SK-N-SH (cell line): ENCODE results near the gene AATF. TPM values are rescaled to one million over a fixed set of nuclear protein-coding genes. Genes with fewer than 3 reads are reported as not detected.

Experiments
- CTCF ChIA-PET: fragments of 300-600, 350-600 bp; formaldehyde crosslinking; extraction: SDS; loops from one replicate; lab custom pipeline; 2021; lab: Yijun Ruan, JAX
- POLR2A ChIA-PET: fragments of 350-600 bp; sonication (Branson Sonifier 250); formaldehyde crosslinking; extraction: SDS; loops from one replicate; lab custom pipeline; 2020; ENCODE audit warnings: antibody characterized with exemption, inconsistent platforms; lab: Yijun Ruan, JAX
- DNase-seq: peaks from one replicate; pipeline ENCODE4 v3.0.0; 2012
- H2AFZ ChIP-seq: fragments of 200-600 bp; sonication (generic); 2 replicates; pipeline ENCODE4 v1.8.1; 2016; ENCODE audit warnings: antibody characterized with exemption, mild to moderate bottlenecking, low read depth
- H3F3A ChIP-seq: fragments of 200-600 bp; sonication (generic); replicated peaks from 2 replicates; pipeline ENCODE3; 2016; ENCODE audit warnings: antibody characterized with exemption, mild to moderate bottlenecking; ENCODE audit not compliant: insufficient read depth
- H3K27ac ChIP-seq, 2 experiments: fragments of 200-500 bp in 1 of 2; fragments of 200-600 bp in 1 of 2; sonication (Bioruptor generic) in 1 of 2; sonication (generic), shearing (Covaris generic) in 1 of 2; 2 replicates each; pipeline versions ENCODE4 v1.5.1 to v1.6.1; 2014 to 2016; ENCODE audit warnings: low read depth in 2 of 2, inconsistent platforms in 1 of 2, low read length in 1 of 2, mild to moderate bottlenecking in 1 of 2, mixed read lengths in 1 of 2
- H3K27me3 ChIP-seq: fragments of 200-600 bp; sonication (generic), shearing (Covaris generic); 2 replicates; pipeline ENCODE4 v1.6.1; 2016; ENCODE audit warnings: mixed run types; ENCODE audit not compliant: insufficient read depth
- H3K36me3 ChIP-seq, 2 experiments: fragments of 200-500 bp in 1 of 2; fragments of 200-600 bp in 1 of 2; sonication (Bioruptor generic) in 1 of 2; sonication (generic) in 1 of 2; replicated peaks in 1 of 2; 2 replicates each; pipeline versions ENCODE3 to v1.5.1; 2014 to 2016; ENCODE audit warnings: low read length in 1 of 2, mild to moderate bottlenecking in 1 of 2; ENCODE audit not compliant: insufficient read depth in 2 of 2, control insufficient read depth in 1 of 2
- H3K4me1 ChIP-seq, 2 experiments: fragments of 200-500 bp in 1 of 2; fragments of 200-600 bp in 1 of 2; sonication (Bioruptor generic) in 1 of 2; sonication (generic), shearing (Covaris generic) in 1 of 2; 2 replicates each; pipeline versions ENCODE4 v1.5.1 to v1.6.1; 2014 to 2016; ENCODE audit warnings: low read depth in 1 of 2, low read length in 1 of 2, mixed run types in 1 of 2; ENCODE audit not compliant: insufficient read depth in 2 of 2, control insufficient read depth in 1 of 2
- H3K4me2 ChIP-seq: fragments of 200-600 bp; sonication (generic), shearing (Covaris generic); 2 replicates; pipeline ENCODE4 v1.6.1; 2017; ENCODE audit warnings: mixed run types
- H3K4me3 ChIP-seq, 2 experiments: fragments of 200-500 bp in 1 of 2; fragments of 200-600 bp in 1 of 2; sonication (Bioruptor generic) in 1 of 2; sonication (generic), shearing (Covaris generic) in 1 of 2; 2 replicates each; pipeline versions ENCODE4 v1.5.1 to v1.8.1; 2014 to 2016; ENCODE audit warnings: low read depth in 2 of 2, inconsistent platforms in 1 of 2, low read length in 1 of 2, mild to moderate bottlenecking in 1 of 2, mixed read lengths in 1 of 2, moderate library complexity in 1 of 2
- H3K79me2 ChIP-seq: fragments of 200-600 bp; sonication (generic); 2 replicates; pipeline ENCODE4 v1.8.1; 2017; ENCODE audit warnings: mild to moderate bottlenecking; ENCODE audit not compliant: insufficient read depth
- H3K9ac ChIP-seq: fragments of 200-600 bp; sonication (generic); 2 replicates; pipeline ENCODE4 v1.6.1; 2017; ENCODE audit warnings: mixed run types
- H3K9me2 ChIP-seq: fragments of 200-600 bp; sonication (generic); 2 replicates; pipeline ENCODE4 v1.6.1; 2017; ENCODE audit warnings: mixed run types
- H3K9me3 ChIP-seq: fragments of 200-600 bp; sonication (generic); 2 replicates; pipeline ENCODE4 v1.6.1; 2017; ENCODE audit warnings: mixed run types, mild to moderate bottlenecking, moderate library complexity
- H4K20me1 ChIP-seq: fragments of 200-600 bp; sonication (generic); 2 replicates; pipeline ENCODE4 v1.6.1; 2017; ENCODE audit warnings: mild to moderate bottlenecking, mixed run types; ENCODE audit not compliant: insufficient read depth
- CTCF ChIP-seq: fragments of 200-600 bp; sonication (generic); IDR thresholded peaks from 2 replicates; pipeline ENCODE4 v1.6.1; 2017; ENCODE audit warnings: antibody characterized with exemption, mild to moderate bottlenecking, moderate library complexity
- ELF1 ChIP-seq: IDR thresholded peaks from 2 replicates; pipeline ENCODE4 v1.4.0; 2012
- EP300 ChIP-seq, 2 experiments: IDR thresholded peaks; 2 replicates each; pipeline versions ENCODE4 v1.4.0 to v1.6.1; 2012; ENCODE audit warnings: borderline replicate concordance in 1 of 2, low read depth in 1 of 2, low read length in 1 of 2
- EZH2phosphoT487 ChIP-seq: fragments of 200-600 bp; sonication (generic); IDR thresholded peaks from 2 replicates; pipeline ENCODE4 v1.6.1; 2017; ENCODE audit warnings: low read depth, mixed run types, mild to moderate bottlenecking, antibody characterized with exemption, moderate library complexity, borderline replicate concordance
- FOXJ3 ChIP-seq: sonication (generic); formaldehyde crosslinking; IDR thresholded peaks from 2 replicates; pipeline ENCODE4 v1.5.1; 2020; ENCODE audit warnings: mild to moderate bottlenecking, missing genetic modification reagents
- GATA2 ChIP-seq: sonication (generic); formaldehyde crosslinking; IDR thresholded peaks from 2 replicates; pipeline ENCODE4 v1.5.0; 2020; ENCODE audit warnings: mild to moderate bottlenecking, missing genetic modification reagents
- JUND ChIP-seq: IDR thresholded peaks from 2 replicates; pipeline ENCODE4 v1.4.0; 2012
- MXI1 ChIP-seq: IDR thresholded peaks from 2 replicates; pipeline ENCODE4 v1.6.1; 2012; ENCODE audit warnings: mild to moderate bottlenecking, low read depth, low read length, improper control_type of control experiment
- RAD21 ChIP-seq: IDR thresholded peaks from 2 replicates; pipeline ENCODE4 v1.6.1; 2012; ENCODE audit warnings: mild to moderate bottlenecking, low read length
- RCOR1 ChIP-seq: fragments of 150-350 bp; IDR thresholded peaks from 2 replicates; pipeline ENCODE4 v1.6.1; 2017; ENCODE audit warnings: antibody characterized with exemption, low read length
- RFX5 ChIP-seq: IDR thresholded peaks from 2 replicates; pipeline ENCODE4 v1.6.1; 2012; ENCODE audit warnings: mild to moderate bottlenecking, improper control_type of control experiment, low read length
- SMC3 ChIP-seq: IDR thresholded peaks from 2 replicates; pipeline ENCODE4 v1.6.1; 2012; ENCODE audit warnings: low read depth, low read length, improper control_type of control experiment
- ZBTB33 ChIP-seq: IDR thresholded peaks from 2 replicates; pipeline ENCODE4 v1.4.0; 2012; ENCODE audit warnings: low read depth, borderline replicate concordance
- WGBS: methylation state at CpG from one replicate; pipeline ENCODE4 v1.1.6; 2017; ENCODE audit warnings: low lambda C conversion rate; 5-methylcytosine and 5-hydroxymethylcytosine counted together
- polyA plus RNA-seq, 3 experiments: library from polyadenylated mRNA; depleted of rRNA; stranded (reverse); fragments of >200 nt; gene quantifications; 2 replicates each; pipeline ENCODE4 v1.2.3, GENCODE V29; 2012

Gene AATF
- polyA plus RNA-seq, 1 of the 3 experiments (the other 2 are of a cell fraction), result 18.8 TPM

DNA sequence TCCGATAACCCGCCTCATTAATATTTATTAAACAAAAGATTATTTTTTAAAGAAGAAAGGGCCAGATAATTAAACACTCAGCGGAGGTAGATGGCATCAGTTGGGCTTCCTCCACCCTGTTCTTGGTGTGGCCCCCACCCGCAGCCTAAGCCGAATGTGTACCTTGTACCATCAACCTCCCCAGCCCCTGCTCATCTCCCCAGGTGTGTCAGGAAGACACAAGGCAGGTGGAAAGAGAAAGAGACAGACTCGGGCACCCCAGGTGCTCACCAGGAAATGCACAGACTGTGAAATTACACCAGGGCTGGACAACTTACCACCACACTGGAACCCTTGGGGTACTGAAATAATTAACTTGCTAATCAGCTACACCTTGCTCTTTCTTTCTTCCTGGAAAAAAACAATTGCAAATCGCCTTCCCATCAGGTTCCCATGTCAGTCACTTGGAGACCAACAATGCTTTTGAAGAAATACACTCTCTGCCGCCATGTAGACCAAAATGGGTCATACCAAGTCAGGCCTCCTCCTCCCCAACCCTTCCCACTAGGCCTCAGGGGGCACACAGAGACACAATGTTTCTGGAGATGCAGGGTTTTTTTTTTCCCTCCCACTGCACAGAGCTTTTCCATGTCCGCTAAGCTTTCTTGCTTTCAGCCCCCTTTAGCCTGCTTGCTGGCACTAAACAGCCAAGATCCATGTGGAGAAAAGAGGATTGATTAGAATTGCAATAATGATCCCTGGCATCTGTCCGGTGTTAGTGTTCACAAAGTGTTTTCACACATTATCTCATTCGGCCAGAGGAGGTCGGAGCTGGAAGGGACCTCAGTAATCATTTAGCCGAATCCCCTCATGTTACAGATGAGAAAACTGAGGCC lies 20.0 kb upstream of the AATF start:
- no peak overlapping the region for H3K4me2 ChIP-seq
- H4K20me1 ChIP-seq, result 0 out of 2 replicates have a peak, but pooled peaks cover 2% of the 10 kb centered on the region
- 70% methylated on average over 13 of the region's 13 CpGs for WGBS
- ChIA-PET POLR2A (no interaction called here), CTCF (interaction anchor here (0.5 to 1.2 kb wide), 4 partner anchors 10 to 445 kb away, joined by 3 read pairs; no protein-coding TSS in a partner anchor)
- H2AFZ ChIP-seq, result no peak overlapping the region
- TF ChIP-seq ZBTB33, result no peak
- no peak for TF ChIP-seq FOXJ3 (CRISPR knock-in tag)
- TF ChIP-seq SMC3, result no peak
- TF ChIP-seq CTCF, result no peak
- TF ChIP-seq GATA2, result no peak
- TF ChIP-seq RFX5, result no peak
- TF ChIP-seq EP300 (IDR thresholded peaks at IDR 0.05; ENCODE audit: borderline replicate concordance in 1 of 2, low read depth in 1 of 2, low read length in 1 of 2), result no peak
- TF ChIP-seq MXI1, result no peak
- TF ChIP-seq RAD21, result no peak
- no peak for TF ChIP-seq RCOR1
- no peak for TF ChIP-seq ELF1
- TF ChIP-seq EZH2phosphoT487, result no peak
- TF ChIP-seq JUND, result no peak
- H3K9me2 ChIP-seq, result no peaks in the 10 kb centered on the region
- H3K4me3 ChIP-seq, result no peak overlapping the region
- H3K27me3 ChIP-seq, result peaks cover 64% of the 10 kb centered on the region
- no peaks in the 10 kb centered on the region for H3K79me2 ChIP-seq
- H3K27ac ChIP-seq, result no peak overlapping the region
- H3F3A ChIP-seq, result no peaks in the 10 kb centered on the region
- peaks cover 0 to 4% of the 10 kb centered on the region in 2 experiments; a peak in 1 of 4 replicates for H3K4me1 ChIP-seq
- no peaks in the 10 kb centered on the region for H3K36me3 ChIP-seq
- H3K9ac ChIP-seq, result no peak overlapping the region
- no peaks in the 10 kb centered on the region for H3K9me3 ChIP-seq
- DNase-seq, result no peak
